ENCODE measurements around the gene FAR1.

FAR1 gene

GRCh38 chr11:13713982-13714381 is 45.5 kb downstream of the FAR1 start:
- Histone ChIP-seq H4K8ac (ENCODE audit: low read length) (no peak overlapping the region), H3K9me3 (ENCODE audit: control insufficient read depth, low read length) (no peaks in the 10 kb centered on the region), H3K79me1 (replicated peaks; ENCODE audit: low read length, poor library complexity, severe bottlenecking) (peaks cover 6% of the 10 kb centered on the region), H2BK12ac (ENCODE audit: low read length in 2 of 2) (no peak overlapping the region), H2AK5ac (ENCODE audit: low read length, severe bottlenecking) (no peak overlapping the region), H3K23ac (ENCODE audit: low read length in 2 of 2) (no peak overlapping the region), H3K14ac (ENCODE audit: low read length in 2 of 2) (no peak overlapping the region), H3K4ac (ENCODE audit: low read depth in 1 of 2, low read length in 2 of 2) (no peak overlapping the region), H3K4me3 (ENCODE audit: insufficient read depth in 1 of 2, low read depth in 1 of 2, low read length in 2 of 2) (no peak overlapping the region), H4K91ac (ENCODE audit: low read length) (no peak overlapping the region), H3K4me1 (ENCODE audit: control insufficient read depth, insufficient read depth, low read depth, low read length) (peaks cover 2% of the 10 kb centered on the region), H3K9ac (ENCODE audit: low read length) (no peak overlapping the region), H2BK120ac (ENCODE audit: low read depth, low read length) (no peak overlapping the region), H3K27ac (ENCODE audit: low read length, poor library complexity, severe bottlenecking) (no peak overlapping the region), H2BK5ac (ENCODE audit: low read depth, low read length, poor library complexity, severe bottlenecking) (no peak overlapping the region), H2BK15ac (ENCODE audit: low read depth, poor library complexity, severe bottlenecking) (no peak overlapping the region), H3K4me2 (ENCODE audit: low read length, poor library complexity, severe bottlenecking) (no peak overlapping the region), H2AFZ (ENCODE audit: low read depth, low read length) (no peak overlapping the region), H3K27me3 (ENCODE audit: control insufficient read depth in 1 of 2, insufficient read depth in 1 of 2, low read length in 2 of 2) (no peaks in the 10 kb centered on the region), H3K18ac (ENCODE audit: low read depth in 1 of 2, low read length in 2 of 2) (no peak overlapping the region), H3K36me3 (ENCODE audit: control insufficient read depth in 1 of 2, insufficient read depth in 2 of 2, low read depth in 1 of 2, low read length in 2 of 2) (peaks cover 3 to 87% of the 10 kb centered on the region in 2 experiments)
- no peak for DNase-seq
- whole genome bisulfite sequencing: no CpG with 5 or more reads among the region's 2 CpGs

- Histone ChIP-seq H2AFZ (ENCODE audit: low read depth, low read length) (no peak overlapping the region), H4K8ac (ENCODE audit: low read length) (no peak overlapping the region), H3K36me3 (ENCODE audit: control insufficient read depth in 1 of 2, insufficient read depth in 2 of 2, low read depth in 1 of 2, low read length in 2 of 2) (peaks cover 4 to 67% of the 10 kb centered on the region in 2 experiments), H3K18ac (ENCODE audit: low read depth in 1 of 2, low read length in 2 of 2) (no peak overlapping the region), H3K27me3 (ENCODE audit: control insufficient read depth in 1 of 2, insufficient read depth in 1 of 2, low read length in 2 of 2) (no peaks in the 10 kb centered on the region), H3K14ac (ENCODE audit: low read length in 2 of 2) (no peak overlapping the region), H2BK15ac (ENCODE audit: low read depth, poor library complexity, severe bottlenecking) (no peak overlapping the region), H3K4me2 (ENCODE audit: low read length, poor library complexity, severe bottlenecking) (no peak overlapping the region), H2BK12ac (ENCODE audit: low read length in 2 of 2) (no peak overlapping the region), H2BK120ac (ENCODE audit: low read depth, low read length) (no peak overlapping the region), H3K23ac (ENCODE audit: low read length in 2 of 2) (no peak overlapping the region), H3K9ac (ENCODE audit: low read length) (no peak overlapping the region), H4K91ac (ENCODE audit: low read length) (no peak overlapping the region), H3K4me1 (ENCODE audit: control insufficient read depth, insufficient read depth, low read depth, low read length) (peaks cover 2% of the 10 kb centered on the region), H2AK5ac (ENCODE audit: low read length, severe bottlenecking) (no peak overlapping the region), H3K9me3 (ENCODE audit: control insufficient read depth, low read length) (no peaks in the 10 kb centered on the region), H3K4ac (ENCODE audit: low read depth in 1 of 2, low read length in 2 of 2) (no peak overlapping the region), H2BK5ac (ENCODE audit: low read depth, low read length, poor library complexity, severe bottlenecking) (no peak overlapping the region), H3K4me3 (ENCODE audit: insufficient read depth in 1 of 2, low read depth in 1 of 2, low read length in 2 of 2) (no peak overlapping the region), H3K79me1 (replicated peaks; ENCODE audit: low read length, poor library complexity, severe bottlenecking) (peaks cover 8% of the 10 kb centered on the region), H3K27ac (ENCODE audit: low read length, poor library complexity, severe bottlenecking) (no peak overlapping the region)
- DNase-seq: peak; percentile 84
- WGBS: 40% methylated on average over 3 of the region's 3 CpGs
Observed at GRCh38 chr11:13717331-13717730, 48.9 kb downstream of the FAR1 start.

DNA sequence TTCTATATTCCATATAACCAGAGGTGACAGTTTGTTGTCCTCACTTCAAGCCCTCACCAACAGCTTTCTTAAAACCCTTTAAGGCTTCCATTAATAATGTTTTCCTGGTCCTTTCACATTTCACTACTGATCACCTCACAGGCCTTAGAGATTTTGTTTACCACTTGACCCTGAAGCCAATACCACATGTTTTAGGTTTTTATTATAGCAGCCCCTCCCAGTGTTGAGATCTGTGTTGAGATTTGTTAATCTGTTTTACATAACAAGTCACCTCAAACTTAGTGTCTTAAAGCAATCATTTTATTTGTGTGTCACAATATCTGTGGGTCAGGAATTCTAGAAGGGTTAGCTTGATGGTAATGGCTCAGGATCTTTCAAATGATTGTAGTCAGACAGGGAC is 49.9 kb downstream of the FAR1 start:
- H2BK15ac ChIP-seq (ENCODE audit: low read depth, poor library complexity, severe bottlenecking): no peak overlapping the region
- no peaks in the 10 kb centered on the region for H3K27me3 ChIP-seq (ENCODE audit: control insufficient read depth in 1 of 2, insufficient read depth in 1 of 2, low read length in 2 of 2)
- H3K18ac ChIP-seq (ENCODE audit: low read depth in 1 of 2, low read length in 2 of 2): no peak overlapping the region
- H3K14ac ChIP-seq (ENCODE audit: low read length in 2 of 2): no peak overlapping the region
- H2AK5ac ChIP-seq (ENCODE audit: low read length, severe bottlenecking): no peak overlapping the region
- no peaks in the 10 kb centered on the region for H3K9me3 ChIP-seq (ENCODE audit: control insufficient read depth, low read length)
- H3K79me1 ChIP-seq (replicated peaks; ENCODE audit: low read length, poor library complexity, severe bottlenecking): peaks cover 10% of the 10 kb centered on the region
- H3K23ac ChIP-seq (ENCODE audit: low read length in 2 of 2): no peak overlapping the region
- no peak overlapping the region for H3K4me2 ChIP-seq (ENCODE audit: low read length, poor library complexity, severe bottlenecking)
- H2BK12ac ChIP-seq (ENCODE audit: low read length in 2 of 2): no peak overlapping the region
- no peak overlapping the region for H2BK120ac ChIP-seq (ENCODE audit: low read depth, low read length)
- peak overlapping the region; percentile 36 for H4K8ac ChIP-seq (ENCODE audit: low read length)
- H3K4me1 ChIP-seq (ENCODE audit: control insufficient read depth, insufficient read depth, low read depth, low read length): peaks cover 2% of the 10 kb centered on the region
- no peak overlapping the region for H3K27ac ChIP-seq (ENCODE audit: low read length, poor library complexity, severe bottlenecking)
- no peak overlapping the region for H2BK5ac ChIP-seq (ENCODE audit: low read depth, low read length, poor library complexity, severe bottlenecking)
- H3K36me3 ChIP-seq (ENCODE audit: control insufficient read depth in 1 of 2, insufficient read depth in 2 of 2, low read depth in 1 of 2, low read length in 2 of 2): peaks cover 10 to 66% of the 10 kb centered on the region in 2 experiments
- H4K91ac ChIP-seq (ENCODE audit: low read length): no peak overlapping the region
- no peak overlapping the region for H2AFZ ChIP-seq (ENCODE audit: low read depth, low read length)
- H3K9ac ChIP-seq (ENCODE audit: low read length): no peak overlapping the region
- no peak for DNase-seq
- H3K4ac ChIP-seq (ENCODE audit: low read depth in 1 of 2, low read length in 2 of 2): no peak overlapping the region
- no peak overlapping the region for H3K4me3 ChIP-seq (ENCODE audit: insufficient read depth in 1 of 2, low read depth in 1 of 2, low read length in 2 of 2)

GRCh38 chr11:13720940-13721339 is 52.5 kb downstream of the FAR1 start:
- Histone ChIP-seq H3K4ac (ENCODE audit: low read depth in 1 of 2, low read length in 2 of 2) (no peak overlapping the region), H3K4me1 (ENCODE audit: control insufficient read depth, insufficient read depth, low read depth, low read length) (peaks cover 2% of the 10 kb centered on the region), H2BK12ac (ENCODE audit: low read length in 2 of 2) (no peak overlapping the region), H2AK5ac (ENCODE audit: low read length, severe bottlenecking) (no peak overlapping the region), H3K4me2 (ENCODE audit: low read length, poor library complexity, severe bottlenecking) (no peak overlapping the region), H3K9me3 (ENCODE audit: control insufficient read depth, low read length) (no peaks in the 10 kb centered on the region), H3K79me1 (replicated peaks; ENCODE audit: low read length, poor library complexity, severe bottlenecking) (peaks cover 15% of the 10 kb centered on the region), H2AFZ (ENCODE audit: low read depth, low read length) (no peak overlapping the region), H4K91ac (ENCODE audit: low read length) (no peak overlapping the region), H2BK5ac (ENCODE audit: low read depth, low read length, poor library complexity, severe bottlenecking) (no peak overlapping the region), H3K14ac (ENCODE audit: low read length in 2 of 2) (no peak overlapping the region), H2BK15ac (ENCODE audit: low read depth, poor library complexity, severe bottlenecking) (no peak overlapping the region), H2BK120ac (ENCODE audit: low read depth, low read length) (no peak overlapping the region), H4K8ac (ENCODE audit: low read length) (no peak overlapping the region), H3K9ac (ENCODE audit: low read length) (no peak overlapping the region), H3K27me3 (ENCODE audit: control insufficient read depth in 1 of 2, insufficient read depth in 1 of 2, low read length in 2 of 2) (no peaks in the 10 kb centered on the region), H3K4me3 (ENCODE audit: insufficient read depth in 1 of 2, low read depth in 1 of 2, low read length in 2 of 2) (no peak overlapping the region), H3K18ac (ENCODE audit: low read depth in 1 of 2, low read length in 2 of 2) (no peak overlapping the region), H3K27ac (ENCODE audit: low read length, poor library complexity, severe bottlenecking) (no peak overlapping the region), H3K36me3 (ENCODE audit: control insufficient read depth in 1 of 2, insufficient read depth in 2 of 2, low read depth in 1 of 2, low read length in 2 of 2) (peaks cover 10 to 51% of the 10 kb centered on the region in 2 experiments), H3K23ac (ENCODE audit: low read length in 2 of 2) (no peak overlapping the region)
- 67% methylated on average over 1 of the region's 1 CpG for WGBS
- DNase-seq: no peak

Measured in mesenchymal stem cell (in vitro differentiated cells and primary cell).